ENCODE results near the gene GSTM3.

GSTM3 gene

GRCh38 chr1:109733236-109733870, 7.5 kb downstream of the GSTM3 start:
- no peak overlapping the region for H3K4me3 ChIP-seq (ENCODE audit: low read depth, low read length)
- TF ChIP-seq CTCF (IDR thresholded peaks at IDR 0.05; ENCODE audit: low read depth, low read length) (no peak), POLR2A (IDR thresholded peaks at IDR 0.05; ENCODE audit: extremely low read depth, insufficient read length) (no peak), MAX (IDR thresholded peaks at IDR 0.05; ENCODE audit: low read depth, low read length) (no peak), MYC (IDR thresholded peaks at IDR 0.05; ENCODE audit: low read depth, low read length) (no peak)
- no peak for DNase-seq (ENCODE audit: low read depth)

GRCh38 chr1:109732390-109732881, 8.4 kb downstream of the GSTM3 start:
- DNase-seq (ENCODE audit: low read depth), result no peak
- no peak overlapping the region for H3K4me3 ChIP-seq (ENCODE audit: low read depth, low read length)
- no peak for TF ChIP-seq MYC (IDR thresholded peaks at IDR 0.05; ENCODE audit: low read depth, low read length)
- TF ChIP-seq CTCF (IDR thresholded peaks at IDR 0.05; ENCODE audit: low read depth, low read length), result no peak
- TF ChIP-seq MAX (IDR thresholded peaks at IDR 0.05; ENCODE audit: low read depth, low read length), result no peak
- TF ChIP-seq POLR2A (IDR thresholded peaks at IDR 0.05; ENCODE audit: extremely low read depth, insufficient read length), result no peak

GRCh38 chr1:109730666-109731065, 10.2 kb downstream of the GSTM3 start:
- no peak for DNase-seq (ENCODE audit: low read depth)
- H3K4me3 ChIP-seq (ENCODE audit: low read depth, low read length), result no peak overlapping the region
- TF ChIP-seq POLR2A (IDR thresholded peaks at IDR 0.05; ENCODE audit: extremely low read depth, insufficient read length) (no peak), MYC (IDR thresholded peaks at IDR 0.05; ENCODE audit: low read depth, low read length) (no peak), CTCF (IDR thresholded peaks at IDR 0.05; ENCODE audit: low read depth, low read length) (no peak), MAX (IDR thresholded peaks at IDR 0.05; ENCODE audit: low read depth, low read length) (no peak)

GRCh38 chr1:109728870-109729269, 12.0 kb downstream of the GSTM3 start:
- no peak overlapping the region for H3K4me3 ChIP-seq (ENCODE audit: low read depth, low read length)
- no peak for DNase-seq (ENCODE audit: low read depth)
- TF ChIP-seq CTCF (IDR thresholded peaks at IDR 0.05; ENCODE audit: low read depth, low read length), result no peak
- no peak for TF ChIP-seq MYC (IDR thresholded peaks at IDR 0.05; ENCODE audit: low read depth, low read length)
- TF ChIP-seq POLR2A (IDR thresholded peaks at IDR 0.05; ENCODE audit: extremely low read depth, insufficient read length), result no peak
- TF ChIP-seq MAX (IDR thresholded peaks at IDR 0.05; ENCODE audit: low read depth, low read length), result no peak

- H3K4me3 ChIP-seq (ENCODE audit: low read depth, low read length), result no peak overlapping the region
- DNase-seq (ENCODE audit: low read depth), result no peak
- no peak for TF ChIP-seq MAX (IDR thresholded peaks at IDR 0.05; ENCODE audit: low read depth, low read length)
- TF ChIP-seq CTCF (IDR thresholded peaks at IDR 0.05; ENCODE audit: low read depth, low read length), result no peak
- TF ChIP-seq POLR2A (IDR thresholded peaks at IDR 0.05; ENCODE audit: extremely low read depth, insufficient read length), result no peak
- TF ChIP-seq MYC (IDR thresholded peaks at IDR 0.05; ENCODE audit: low read depth, low read length), result no peak
These were observed 14.0 kb downstream of the GSTM3 start for GRCh38 chr1:109726728-109727373.

Data from NB4 (cell line).